Gastrocnemius medialis (tissue), 4 donors: ENCODE results near the gene NOBOX. TPM values are rescaled to one million over a fixed set of nuclear protein-coding genes. Genes with fewer than 3 reads are reported as not detected.

Source experiments
- ATAC-seq, 2 donors: fragments of 150-250 bp; one replicate each; pipeline ENCODE4 v1.9.1; 2016
- DNase-seq, 2 donors: peaks; one replicate each; pipeline ENCODE4 v3.0.0-alpha.2; 2019
- H3K27ac ChIP-seq, 4 donors: fragments of 200-600 bp; sonication (generic); 1 replicate in 1 of 4; 2 replicates in 3 of 4; pipeline ENCODE4 v1.5.1; 2016 to 2018; ENCODE audit warnings: mild to moderate bottlenecking in 2 of 4, moderate library complexity in 1 of 4
- H3K27me3 ChIP-seq, 3 donors: fragments of 200-600 bp; sonication (generic) in 2 of 3; 1 replicate in 1 of 3; 2 replicates in 2 of 3; pipeline versions ENCODE4 v1.5.1 to v1.6.0; 2016 to 2019; ENCODE audit warnings: mild to moderate bottlenecking in 1 of 3, moderate library complexity in 1 of 3
- H3K36me3 ChIP-seq, 2 donors: fragments of 200-600 bp; sonication (generic) in 1 of 2; one replicate each; pipeline ENCODE4 v1.5.1; 2017 to 2018
- H3K4me1 ChIP-seq, 2 donors: fragments of 200-600 bp; sonication (generic) in 1 of 2; one replicate each; pipeline ENCODE4 v1.5.1; 2016 to 2017; ENCODE audit warnings: mild to moderate bottlenecking in 2 of 2
- H3K4me3 ChIP-seq, 4 donors: fragments of 200-600 bp; sonication (generic) in 3 of 4; 1 replicate in 1 of 4; 2 replicates in 3 of 4; pipeline ENCODE4 v1.5.1; 2016 to 2019; ENCODE audit warnings: mild to moderate bottlenecking in 2 of 4
- H3K9me3 ChIP-seq, 3 donors: fragments of 200-600 bp; sonication (generic) in 2 of 3; 1 replicate in 1 of 3; 2 replicates in 2 of 3; pipeline ENCODE4 v1.5.1; 2016 to 2019
- POLR2A ChIP-seq, 2 donors: fragments of 450-650 bp; IDR thresholded peaks; one replicate each; pipeline ENCODE4 v1.6.1; 2017; ENCODE audit warnings: antibody characterized with exemption in 2 of 2, mild to moderate bottlenecking in 2 of 2, moderate library complexity in 2 of 2
- in situ Hi-C, 4 donors: fragments of 200-750 bp; cut with MboI; loops; one replicate each; pipeline versions ENCODE4 v1.15.0 to v1.8.0; 2017; ENCODE audit warnings: low sequenced_read_pairs in 4 of 4
- intact Hi-C: fragments of 100-400 bp; cut with DNase I; formaldehyde crosslinking; loops from one replicate; pipeline ENCODE4 v1.15.1; 2023; ENCODE audit warnings: low total_unique reads
- total RNA-seq, 4 donors: library from RNA; depleted of rRNA; stranded (reverse); fragments of >200 nt; gene quantifications; one replicate each; pipeline versions ENCODE4 v1.1.0 to v1.2.3, GENCODE V29; 2016
- TF ChIP-seq, protein P1 (sequence below), 5 experiments: fragments of 450-650 bp in 3 of 5; fragments of 200-600 bp in 2 of 5; sonication (generic) in 2 of 5; IDR thresholded peaks in 4 of 5; conservative IDR thresholded peaks in 1 of 5; 1 replicate in 4 of 5; 2 replicates in 1 of 5; pipeline ENCODE4 v1.5.1; 2016 to 2019; ENCODE audit warnings: antibody characterized with exemption in 5 of 5, mild to moderate bottlenecking in 3 of 5, moderate library complexity in 3 of 5

Gene NOBOX
- not detected for total RNA-seq

DNA sequence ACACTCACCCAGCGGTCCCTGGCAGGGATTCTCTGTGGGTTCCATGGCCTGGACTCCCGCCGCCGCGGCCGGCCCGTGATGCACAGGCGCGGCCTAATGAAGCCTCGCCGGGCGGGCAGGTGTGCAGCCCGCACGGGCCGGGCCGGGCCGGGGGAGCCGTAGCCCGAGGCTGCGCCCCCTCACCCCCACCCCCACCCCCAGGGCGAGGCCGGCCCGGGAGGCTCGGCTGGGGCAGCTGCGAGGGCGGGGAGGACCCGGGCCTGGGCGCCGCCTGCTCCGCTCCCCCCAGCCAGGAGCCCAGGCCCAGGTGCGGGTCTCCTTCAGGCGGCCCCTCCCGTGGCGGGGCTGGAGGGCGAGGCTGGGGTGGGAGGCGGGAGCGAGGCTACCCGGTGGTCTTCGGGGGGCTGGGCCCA is at the start of gene NOBOX:
TSS of gene NOBOX (minus strand) at position 45 of the 413 bp plus-strand sequence.
- Histone ChIP-seq H3K4me1 (no peaks in the 10 kb centered on the region), H3K4me3 (no peak within 1 kb of the TSS), H3K9me3 (no peaks in the 10 kb centered on the region), H3K27ac (no peak within 1 kb of the TSS), H3K27me3 (no peaks in the 10 kb centered on the region), H3K36me3 (no peaks in the 10 kb centered on the region)
- DNase-seq (no peak), ATAC-seq (no peak)
- in situ Hi-C loops = no loop called here
- intact Hi-C loops = no loop called here
- TF ChIP-seq POLR2A (IDR thresholded peaks at IDR 0.05) = no peak
- TF ChIP-seq, protein P1, sequence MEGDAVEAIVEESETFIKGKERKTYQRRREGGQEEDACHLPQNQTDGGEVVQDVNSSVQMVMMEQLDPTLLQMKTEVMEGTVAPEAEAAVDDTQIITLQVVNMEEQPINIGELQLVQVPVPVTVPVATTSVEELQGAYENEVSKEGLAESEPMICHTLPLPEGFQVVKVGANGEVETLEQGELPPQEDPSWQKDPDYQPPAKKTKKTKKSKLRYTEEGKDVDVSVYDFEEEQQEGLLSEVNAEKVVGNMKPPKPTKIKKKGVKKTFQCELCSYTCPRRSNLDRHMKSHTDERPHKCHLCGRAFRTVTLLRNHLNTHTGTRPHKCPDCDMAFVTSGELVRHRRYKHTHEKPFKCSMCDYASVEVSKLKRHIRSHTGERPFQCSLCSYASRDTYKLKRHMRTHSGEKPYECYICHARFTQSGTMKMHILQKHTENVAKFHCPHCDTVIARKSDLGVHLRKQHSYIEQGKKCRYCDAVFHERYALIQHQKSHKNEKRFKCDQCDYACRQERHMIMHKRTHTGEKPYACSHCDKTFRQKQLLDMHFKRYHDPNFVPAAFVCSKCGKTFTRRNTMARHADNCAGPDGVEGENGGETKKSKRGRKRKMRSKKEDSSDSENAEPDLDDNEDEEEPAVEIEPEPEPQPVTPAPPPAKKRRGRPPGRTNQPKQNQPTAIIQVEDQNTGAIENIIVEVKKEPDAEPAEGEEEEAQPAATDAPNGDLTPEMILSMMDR (IDR thresholded peaks at IDR 0.05 in 4 of 5, conservative IDR thresholded peaks at IDR 0.05 in 1 of 5) = no peak

DNA sequence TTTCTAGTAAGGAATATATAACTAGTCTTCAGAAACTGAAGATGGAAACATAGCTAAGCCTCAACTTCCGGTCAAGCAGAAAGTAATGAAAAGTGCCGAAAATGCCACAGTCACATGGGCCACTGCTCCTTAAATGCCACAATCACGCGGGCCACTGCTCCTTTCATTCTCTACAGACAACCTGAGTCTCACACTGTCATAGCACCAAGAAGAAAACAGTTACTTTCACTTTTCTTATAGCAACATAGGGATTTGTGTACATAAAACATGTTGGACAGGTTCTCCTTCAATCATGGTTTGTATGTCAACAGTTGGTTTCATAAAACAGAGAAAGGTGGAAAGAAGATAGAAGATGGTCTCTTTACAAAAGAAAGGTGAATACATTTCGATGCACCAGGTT is 48.6 kb upstream of the NOBOX start:
- H3K27ac ChIP-seq = no peak overlapping the region
- intact Hi-C loops (no loop called here), in situ Hi-C loops (no loop called here)
- no peaks in the 10 kb centered on the region for H3K4me1 ChIP-seq
- TF ChIP-seq, protein P1 (IDR thresholded peaks at IDR 0.05 in 4 of 5, conservative IDR thresholded peaks at IDR 0.05 in 1 of 5) = no peak
- no peak for TF ChIP-seq POLR2A (IDR thresholded peaks at IDR 0.05)
- DNase-seq = no peak
- H3K9me3 ChIP-seq = no peaks in the 10 kb centered on the region
- no peaks in the 10 kb centered on the region for H3K36me3 ChIP-seq
- no peak overlapping the region for H3K4me3 ChIP-seq
- no peaks in the 10 kb centered on the region for H3K27me3 ChIP-seq
- ATAC-seq = no peak

DNA sequence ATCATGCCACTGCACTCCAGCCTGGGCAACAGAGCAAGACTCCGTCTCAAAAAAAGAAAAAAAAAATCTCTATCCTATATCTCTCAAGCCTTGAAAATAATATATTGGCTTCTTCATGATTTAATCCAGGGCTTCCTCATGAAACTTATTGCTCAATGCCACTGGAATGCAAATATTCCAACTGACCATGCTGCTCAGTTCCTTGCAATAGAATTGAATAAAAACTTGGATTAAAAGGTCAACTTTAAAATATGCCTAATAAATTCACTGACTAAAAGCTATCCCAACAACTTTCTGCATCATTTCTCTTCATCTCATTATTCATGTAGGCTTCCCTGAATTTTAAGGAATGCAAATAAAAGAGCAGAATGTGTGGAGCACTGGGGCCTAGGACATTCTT is 42.1 kb upstream of the NOBOX start:
- Histone ChIP-seq H3K4me3 (no peak overlapping the region), H3K27ac (no peak overlapping the region), H3K36me3 (no peaks in the 10 kb centered on the region), H3K9me3 (no peaks in the 10 kb centered on the region), H3K27me3 (no peaks in the 10 kb centered on the region), H3K4me1 (no peaks in the 10 kb centered on the region)
- in situ Hi-C loops = no loop called here
- intact Hi-C loops = no loop called here
- ATAC-seq (no peak), DNase-seq (no peak)
- TF ChIP-seq, protein P1 (IDR thresholded peaks at IDR 0.05 in 4 of 5, conservative IDR thresholded peaks at IDR 0.05 in 1 of 5) = no peak
- no peak for TF ChIP-seq POLR2A (IDR thresholded peaks at IDR 0.05)

DNA sequence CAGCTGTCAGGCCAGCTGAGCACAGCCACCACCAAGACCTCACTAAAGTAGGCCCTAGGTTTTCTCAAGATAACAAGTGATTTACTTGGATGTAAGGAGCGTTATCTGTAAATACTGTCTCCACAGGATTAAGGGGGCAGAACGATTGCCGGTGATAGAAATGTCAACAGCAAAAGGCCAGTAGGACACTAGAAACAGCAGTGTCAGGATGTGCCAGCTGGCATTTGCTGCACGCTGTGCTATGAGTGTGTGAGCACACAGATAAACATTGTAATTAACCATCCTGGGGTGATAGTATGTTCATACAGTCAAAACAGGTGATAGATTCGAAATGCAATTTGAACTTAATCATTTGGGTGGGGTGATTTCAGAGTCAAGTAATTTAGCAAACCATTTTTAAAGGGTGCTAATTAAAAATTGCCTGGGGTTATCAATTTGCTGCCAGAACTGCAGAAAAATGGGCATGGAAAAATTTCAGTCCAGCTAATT is 36.3 kb upstream of the NOBOX start:
- H3K9me3 ChIP-seq = no peaks in the 10 kb centered on the region
- in situ Hi-C loops (no loop called here), intact Hi-C loops (no loop called here)
- no peaks in the 10 kb centered on the region for H3K27me3 ChIP-seq
- ATAC-seq (no peak), DNase-seq (no peak)
- H3K27ac ChIP-seq = no peak overlapping the region
- TF ChIP-seq, protein P1 (IDR thresholded peaks at IDR 0.05 in 4 of 5, conservative IDR thresholded peaks at IDR 0.05 in 1 of 5) = no peak
- TF ChIP-seq POLR2A (IDR thresholded peaks at IDR 0.05) = no peak
- no peaks in the 10 kb centered on the region for H3K4me1 ChIP-seq
- no peaks in the 10 kb centered on the region for H3K36me3 ChIP-seq
- no peak overlapping the region for H3K4me3 ChIP-seq

DNA sequence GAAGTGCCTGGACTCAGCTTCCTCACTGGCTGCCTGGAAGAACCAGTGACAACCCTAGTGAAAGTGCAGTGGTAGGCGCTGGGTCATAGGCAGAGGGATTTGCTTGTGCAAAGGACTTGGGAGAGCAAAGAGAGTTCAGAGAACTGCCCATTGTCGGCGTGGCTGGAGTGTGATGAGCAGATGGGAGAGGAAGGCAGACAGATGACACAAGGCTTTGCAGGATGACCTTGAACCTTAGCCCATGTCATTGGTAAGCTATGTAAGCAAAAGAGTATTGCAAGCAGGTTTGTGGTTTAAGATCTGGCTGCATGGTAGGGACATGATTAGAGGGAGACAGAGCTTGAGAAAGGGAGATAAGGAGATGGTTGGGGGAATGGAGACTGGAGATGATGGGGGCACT is 35.3 kb upstream of the NOBOX start:
- intact Hi-C loops (no loop called here), in situ Hi-C loops (no loop called here)
- Histone ChIP-seq H3K4me3 (no peak overlapping the region), H3K27me3 (no peaks in the 10 kb centered on the region), H3K36me3 (no peaks in the 10 kb centered on the region), H3K4me1 (no peaks in the 10 kb centered on the region), H3K9me3 (no peaks in the 10 kb centered on the region), H3K27ac (no peak overlapping the region)
- TF ChIP-seq POLR2A (IDR thresholded peaks at IDR 0.05) = no peak
- TF ChIP-seq, protein P1 (IDR thresholded peaks at IDR 0.05 in 4 of 5, conservative IDR thresholded peaks at IDR 0.05 in 1 of 5) = no peak
- ATAC-seq (no peak), DNase-seq (no peak)
